Small intestine (tissue), 7 donors: ENCODE results near the gene RIPK3. TPM values are rescaled to one million over a fixed set of nuclear protein-coding genes. Genes with fewer than 3 reads are reported as not detected.
A peak's percentile ranks its signal among the peaks of the same experiment; 100 is the strongest.

ENCODE experiments used
- DNase-seq, 2 donors: peaks; one replicate each; pipeline versions ENCODE4 v3.0.0 to v3.0.0-alpha.2; 2013
- FAIRE-seq: peaks from 2 replicates; lab custom pipeline; 2012; peaks lifted over from hg19 to GRCh38; lab: Jason Lieb, UNC
- H3K27ac ChIP-seq, 3 donors: one replicate each; pipeline ENCODE4 v1.5.1; 2013; ENCODE audit warnings: low read length in 2 of 3, mild to moderate bottlenecking in 2 of 3, control low read depth in 1 of 3, inconsistent platforms in 1 of 3, low read depth in 1 of 3, moderate library complexity in 1 of 3
- H3K27me3 ChIP-seq, 3 donors: one replicate each; pipeline ENCODE4 v1.6.1; 2013; ENCODE audit warnings: low read length in 3 of 3, inconsistent platforms in 1 of 3; ENCODE audit not compliant: control insufficient read depth in 3 of 3, insufficient read depth in 3 of 3
- H3K36me3 ChIP-seq, 3 donors: one replicate each; pipeline ENCODE4 v1.6.1; 2013; ENCODE audit warnings: low read length in 3 of 3, inconsistent platforms in 1 of 3, low read depth in 1 of 3, mild to moderate bottlenecking in 1 of 3, moderate library complexity in 1 of 3; ENCODE audit not compliant: control insufficient read depth in 3 of 3, insufficient read depth in 2 of 3
- H3K4me1 ChIP-seq, 3 donors: one replicate each; pipeline ENCODE4 v1.6.1; 2013; ENCODE audit warnings: low read length in 2 of 3, inconsistent platforms in 1 of 3, low read depth in 1 of 3, mild to moderate bottlenecking in 1 of 3, moderate library complexity in 1 of 3; ENCODE audit not compliant: control insufficient read depth in 3 of 3, insufficient read depth in 2 of 3
- H3K4me3 ChIP-seq, 3 donors: one replicate each; pipeline ENCODE4 v1.5.1; 2013; ENCODE audit warnings: low read length in 3 of 3, control low read depth in 1 of 3, inconsistent platforms in 1 of 3, low read depth in 1 of 3, mild to moderate bottlenecking in 1 of 3, moderate library complexity in 1 of 3
- H3K9me3 ChIP-seq, 2 donors: one replicate each; pipeline ENCODE4 v1.6.1; 2013; ENCODE audit warnings: low read depth in 1 of 2, low read length in 1 of 2; ENCODE audit not compliant: control insufficient read depth in 2 of 2, insufficient read depth in 1 of 2
- WGBS, 3 donors: extraction: QIAGEN DNeasy Blood & Tissue Kit; methylation state at CpG; one replicate each; pipeline ENCODE4 v1.1.7; 2013; 5-methylcytosine and 5-hydroxymethylcytosine counted together
- polyA plus RNA-seq, 4 donors: library from polyadenylated mRNA; stranded (reverse) in 3 of 4; unstranded in 1 of 4; fragments of 200-250 nt in 3 of 4; fragments of 120-200 nt in 1 of 4; gene quantifications; one replicate each; pipeline versions ENCODE4 v1.2.1 to v1.2.3, GENCODE V29; 2013
- donor health status: healthy with polysubstance abuse.
- donor health status: control.
- donor health status: control.
- donor health status: Bipolar disorder and iron deficiency.
- donor health status: healthy.

Gene RIPK3
- polyA plus RNA-seq, 4 donors, result 16.7 to 58.6 (median 33.6) TPM

- H3K4me3 ChIP-seq, result no peak overlapping the region
- no peaks in the 10 kb centered on the region for H3K27me3 ChIP-seq
- 77 to 92% (median 87%) methylated on average over 4 of the region's 4 CpGs for WGBS, 3 donors
- peaks cover 0 to 5% (median 0%) of the 10 kb centered on the region in 3 donors for H3K36me3 ChIP-seq
- peaks cover 0 to 31% (median 0%) of the 10 kb centered on the region in 3 donors for H3K4me1 ChIP-seq
- no peak for DNase-seq
- no peaks in the 10 kb centered on the region for H3K9me3 ChIP-seq
- FAIRE-seq, result no peak
- no peak overlapping the region for H3K27ac ChIP-seq
Measured at GRCh38 chr14:24382064-24382371, 42.2 kb upstream of the RIPK3 start.

DNA sequence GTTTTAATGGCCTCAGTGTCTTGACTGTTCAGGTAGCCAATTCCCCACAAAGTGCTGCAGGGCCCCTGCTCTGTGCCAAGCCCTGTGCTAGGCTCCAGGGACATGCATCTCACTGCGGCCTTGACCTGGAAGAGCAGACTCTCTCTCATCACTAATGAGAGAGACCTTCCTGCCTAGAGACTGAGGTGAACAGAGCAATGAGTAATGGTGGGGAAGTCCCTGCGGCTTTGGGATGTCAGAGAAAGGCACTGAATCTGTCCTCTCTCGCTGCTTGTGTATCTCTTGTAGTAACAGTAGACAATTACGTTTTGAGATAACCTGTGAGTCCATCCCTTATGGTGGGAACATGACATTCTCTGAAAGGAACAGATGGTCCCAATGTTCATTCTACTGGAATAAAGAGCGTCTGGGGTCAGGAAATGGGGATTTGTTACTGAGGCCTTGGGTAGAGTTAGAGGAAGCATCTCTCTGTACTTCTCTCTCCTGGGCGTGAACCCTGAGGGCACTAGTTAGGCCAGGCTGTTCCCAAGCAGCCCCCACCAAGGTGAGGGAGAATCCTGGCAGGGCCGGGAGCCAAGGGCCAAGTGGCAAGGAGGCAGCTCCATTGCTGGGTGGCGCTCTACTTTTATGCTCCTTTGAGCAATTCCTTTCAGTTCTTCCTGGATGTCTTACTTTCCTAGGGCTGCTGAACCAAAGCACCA lies 41.7 kb upstream of the RIPK3 start:
- 86 to 90% (median 90%) methylated on average over 8 of the region's 8 CpGs for WGBS, 3 donors
- H3K4me3 ChIP-seq, result no peak overlapping the region
- no peaks in the 10 kb centered on the region for H3K27me3 ChIP-seq
- no peaks in the 10 kb centered on the region for H3K9me3 ChIP-seq
- no peak for DNase-seq
- H3K27ac ChIP-seq, result no peak overlapping the region
- H3K4me1 ChIP-seq, result peaks cover 0 to 34% (median 0%) of the 10 kb centered on the region in 3 donors
- H3K36me3 ChIP-seq, result peaks cover 0 to 7% (median 0%) of the 10 kb centered on the region in 3 donors
- FAIRE-seq, result no peak

DNA sequence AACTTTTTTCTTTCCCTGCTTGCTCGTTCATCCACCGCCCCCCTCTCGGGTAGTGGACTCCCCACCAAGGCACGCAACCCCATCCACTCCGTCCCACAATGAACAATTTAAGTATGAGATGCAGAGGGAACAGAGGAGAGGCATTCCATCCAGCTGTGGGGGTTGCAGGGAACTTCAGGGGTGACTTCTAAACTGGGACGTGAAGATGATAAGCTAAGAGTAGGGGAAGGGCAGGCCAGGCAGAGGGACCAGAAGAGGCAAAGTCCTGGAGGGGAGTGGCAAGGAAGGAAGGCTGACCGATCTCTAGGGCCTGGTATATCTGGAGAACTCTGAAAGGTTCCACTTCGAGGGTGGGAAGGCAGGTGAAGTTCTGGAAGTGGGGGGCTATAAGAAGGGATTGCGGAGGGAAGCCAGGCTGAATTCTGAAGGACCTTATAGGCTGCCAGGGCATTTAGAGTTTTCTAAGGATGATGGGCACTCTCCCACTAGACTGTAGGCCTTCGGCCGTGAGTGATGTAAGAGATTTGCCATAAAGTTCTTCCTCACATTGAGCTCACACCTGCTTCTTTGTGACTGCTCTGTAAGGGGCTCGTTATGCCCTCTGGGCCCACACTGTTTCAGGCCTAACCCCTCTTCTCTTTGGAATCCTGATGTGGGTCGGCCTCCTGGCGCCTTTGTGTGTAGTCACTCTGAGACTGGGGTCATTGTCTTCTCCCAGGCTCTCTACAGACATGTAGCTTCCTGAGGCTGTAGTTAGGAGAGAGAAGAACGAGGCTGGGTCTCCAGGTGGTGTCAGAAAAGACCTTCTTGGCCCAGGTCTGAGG lies 40.3 kb upstream of the RIPK3 start:
- no peaks in the 10 kb centered on the region for H3K27me3 ChIP-seq
- H3K9me3 ChIP-seq, result no peaks in the 10 kb centered on the region
- DNase-seq (peak in 1 of 2 donors; percentile 54), FAIRE-seq (no peak)
- H3K36me3 ChIP-seq, result peaks cover 0 to 12% (median 0%) of the 10 kb centered on the region in 3 donors
- 69 to 75% (median 72%) methylated on average over 15 of the region's 15 CpGs for WGBS, 3 donors
- no peak overlapping the region for H3K4me3 ChIP-seq
- H3K27ac ChIP-seq, result no peak overlapping the region
- peaks cover 0 to 44% (median 0%) of the 10 kb centered on the region in 3 donors for H3K4me1 ChIP-seq

DNA sequence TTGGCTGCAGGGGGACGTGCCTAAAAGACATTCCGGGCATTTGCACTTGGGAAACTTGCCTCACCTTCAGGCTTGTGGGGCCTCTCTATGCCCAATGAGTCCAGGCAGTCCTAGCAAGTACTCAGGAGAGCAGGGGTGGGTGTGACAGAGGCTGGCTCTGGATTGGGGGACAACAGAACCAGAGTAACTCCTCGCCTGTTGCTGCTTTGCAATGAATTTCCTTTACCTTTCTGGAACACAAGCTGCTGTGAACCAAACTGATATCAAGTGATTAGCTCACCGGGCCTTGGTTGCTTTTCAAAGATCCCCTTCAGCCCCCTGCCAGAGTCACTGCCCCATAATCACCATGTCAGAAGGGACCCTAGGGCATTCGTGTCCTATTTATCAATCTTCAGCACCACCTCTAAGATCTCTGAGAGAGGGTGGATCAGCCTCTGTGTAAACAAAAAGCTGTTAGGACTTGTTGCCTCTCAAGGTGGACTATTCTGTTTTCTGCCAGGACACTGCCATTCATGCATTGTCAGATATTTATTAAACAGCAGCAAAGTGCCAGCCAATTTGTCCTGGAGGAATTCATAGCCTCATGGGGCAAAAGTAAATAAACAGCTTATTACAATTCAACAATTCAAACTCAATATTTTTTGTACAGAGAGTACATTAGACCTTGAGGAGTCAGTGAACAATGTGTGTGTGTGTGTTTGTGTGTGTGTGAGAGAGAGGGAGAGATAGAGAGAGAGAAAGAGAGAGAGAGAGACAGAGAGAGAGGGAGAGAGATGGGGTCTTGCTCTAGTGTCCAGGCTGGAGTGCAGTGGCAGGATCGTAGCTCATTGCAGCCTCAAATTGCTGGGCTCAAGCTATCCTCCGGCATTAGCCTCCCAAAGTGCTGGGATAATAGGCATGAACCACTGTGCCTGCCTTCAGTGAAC lies 39.5 kb upstream of the RIPK3 start:
- peaks cover 0 to 44% (median 0%) of the 10 kb centered on the region in 3 donors for H3K4me1 ChIP-seq
- WGBS, 3 donors, result 75 to 78% (median 77%) methylated on average over 7 of the region's 7 CpGs
- no peaks in the 10 kb centered on the region for H3K9me3 ChIP-seq
- no peak for FAIRE-seq
- no peak overlapping the region for H3K4me3 ChIP-seq
- peaks cover 0 to 14% (median 0%) of the 10 kb centered on the region in 3 donors for H3K36me3 ChIP-seq
- no peaks in the 10 kb centered on the region for H3K27me3 ChIP-seq
- no peak for DNase-seq
- H3K27ac ChIP-seq, result no peak overlapping the region

DNA sequence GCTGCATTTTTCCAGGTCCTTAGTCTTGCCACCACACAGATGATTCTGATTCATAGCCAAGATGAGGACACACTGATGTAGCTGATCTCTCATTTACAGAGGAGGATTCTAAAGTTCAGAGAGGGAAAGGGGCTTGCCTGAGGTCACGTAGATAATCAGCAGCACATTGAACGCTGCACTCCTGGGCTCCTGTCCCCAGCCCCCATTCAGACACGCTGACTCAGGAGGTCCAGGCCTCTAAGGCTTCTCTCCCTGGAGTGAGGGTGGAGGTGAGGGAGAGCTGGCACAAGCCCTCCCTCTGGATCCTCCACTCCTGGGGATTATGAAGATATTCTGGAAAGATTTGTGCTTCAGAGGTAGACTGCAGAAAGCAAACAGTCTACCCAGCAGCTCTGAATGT lies 38.5 kb upstream of the RIPK3 start:
- Histone ChIP-seq H3K4me3 (no peak overlapping the region), H3K27ac (peak overlapping the region in 1 of 3 donors; percentile 48), H3K4me1 (peaks cover 0 to 44% (median 0%) of the 10 kb centered on the region in 3 donors), H3K36me3 (peaks cover 0 to 23% (median 0%) of the 10 kb centered on the region in 3 donors), H3K27me3 (no peaks in the 10 kb centered on the region), H3K9me3 (no peaks in the 10 kb centered on the region)
- DNase-seq (no peak), FAIRE-seq (no peak)
- WGBS, 3 donors, result 84 to 87% (median 87%) methylated on average over 3 of the region's 3 CpGs

GRCh38 chr14:24377657-24378056 lies 37.9 kb upstream of the RIPK3 start:
- H3K27me3 ChIP-seq, result no peaks in the 10 kb centered on the region
- H3K36me3 ChIP-seq, result peaks cover 0 to 29% (median 0%) of the 10 kb centered on the region in 3 donors
- peak overlapping the region in 1 of 3 donors; percentile 48 for H3K27ac ChIP-seq
- peaks cover 0 to 44% (median 0%) of the 10 kb centered on the region in 3 donors for H3K4me1 ChIP-seq
- DNase-seq (peak in 1 of 2 donors; percentile 64), FAIRE-seq (no peak)
- WGBS, 3 donors, result 40 to 49% (median 47%) methylated on average over 2 of the region's 2 CpGs
- no peak overlapping the region for H3K4me3 ChIP-seq
- H3K9me3 ChIP-seq, result no peaks in the 10 kb centered on the region

- peaks cover 0 to 34% (median 0%) of the 10 kb centered on the region in 3 donors for H3K36me3 ChIP-seq
- no peaks in the 10 kb centered on the region for H3K9me3 ChIP-seq
- H3K4me3 ChIP-seq, result no peak overlapping the region
- no peaks in the 10 kb centered on the region for H3K27me3 ChIP-seq
- peaks cover 0 to 44% (median 0%) of the 10 kb centered on the region in 3 donors for H3K4me1 ChIP-seq
- no peak for DNase-seq
- FAIRE-seq, result no peak
- WGBS, 3 donors, result 80 to 90% (median 86%) methylated on average over 7 of the region's 7 CpGs
- H3K27ac ChIP-seq, result peak overlapping the region in 1 of 3 donors; percentile 4
Measured at GRCh38 chr14:24377126-24377525, 37.3 kb upstream of the RIPK3 start.
